H1 (cell line): ENCODE data around the gene TAF8. TPM values are rescaled to one million over a fixed set of nuclear protein-coding genes. Genes with fewer than 3 reads are reported as not detected.

Source experiments
- CTCF ChIA-PET: fragments of 300-600 bp; sonication (Branson Sonifier 250); formaldehyde crosslinking; loops from one replicate; lab custom pipeline; 2021; ENCODE audit not compliant: partially characterized antibody; lab: Charles Lee
- POLR2A ChIA-PET: fragments of 300-600 bp; sonication (Branson Sonifier 250); formaldehyde crosslinking; loops from one replicate; lab custom pipeline; 2021; ENCODE audit warnings: inconsistent platforms; ENCODE audit not compliant: partially characterized antibody; lab: Charles Lee
- DNase-seq, 2 experiments: peaks; one replicate each; pipeline versions ENCODE4 v3.0.0 to v3.0.0-alpha.2; 2010 to 2022; ENCODE audit warnings: low spot score in 2 of 2, low read depth in 1 of 2, mixed read lengths in 1 of 2
- FAIRE-seq: peaks from 2 replicates; lab custom pipeline; 2011; peaks lifted over from hg19 to GRCh38; lab: Jason Lieb, UNC
- H2AFZ ChIP-seq: 2 replicates; pipeline ENCODE4 v1.8.1; 2012; ENCODE audit warnings: low read length, inconsistent platforms
- H2AK5ac ChIP-seq: 2 replicates; pipeline ENCODE4 v1.6.1; 2013; ENCODE audit warnings: low read depth, low read length
- H2BK120ac ChIP-seq: replicated peaks from 2 replicates; pipeline ENCODE3; 2013; ENCODE audit warnings: low read depth, low read length, inconsistent platforms
- H2BK12ac ChIP-seq: 2 replicates; pipeline ENCODE4 v1.6.1; 2013; ENCODE audit warnings: low read depth, low read length
- H2BK15ac ChIP-seq: 2 replicates; pipeline ENCODE4 v1.6.1; 2013; ENCODE audit warnings: low read length
- H2BK20ac ChIP-seq: 2 replicates; pipeline ENCODE4 v1.6.1; 2013; ENCODE audit warnings: low read length
- H2BK5ac ChIP-seq: 2 replicates; pipeline ENCODE4 v1.6.1; 2013; ENCODE audit warnings: low read depth, low read length
- H3K14ac ChIP-seq: 2 replicates; pipeline ENCODE4 v1.6.1; 2013; ENCODE audit warnings: inconsistent platforms; ENCODE audit not compliant: insufficient read length
- H3K18ac ChIP-seq: 2 replicates; pipeline ENCODE4 v1.6.1; 2013; ENCODE audit warnings: low read length; ENCODE audit errors: extremely low read depth
- H3K23ac ChIP-seq: 2 replicates; pipeline ENCODE4 v1.6.1; 2013; ENCODE audit warnings: inconsistent platforms; ENCODE audit not compliant: insufficient read length
- H3K23me2 ChIP-seq: 2 replicates; pipeline ENCODE4 v1.6.1; 2013; ENCODE audit warnings: low read depth, low read length
- H3K27ac ChIP-seq: 2 replicates; pipeline ENCODE4 v1.6.1; 2011; ENCODE audit warnings: low read depth, low read length, inconsistent platforms
- H3K27me3 ChIP-seq, 4 experiments: replicated peaks in 1 of 4; 1 replicate in 1 of 4; 2 replicates in 3 of 4; pipeline versions ENCODE4 v1.6.1 to v1.8.1; 2011 to 2013; ENCODE audit warnings: low read length in 3 of 4, mild to moderate bottlenecking in 3 of 4, inconsistent platforms in 2 of 4, mixed read lengths in 2 of 4, moderate library complexity in 1 of 4; ENCODE audit not compliant: control insufficient read depth in 3 of 4, insufficient read depth in 3 of 4; ENCODE audit errors: extremely low read depth in 1 of 4
- H3K36me3 ChIP-seq, 4 experiments: 2 replicates each; pipeline versions ENCODE4 v1.6.1 to v1.8.1; 2011 to 2013; ENCODE audit warnings: mild to moderate bottlenecking in 4 of 4, low read length in 3 of 4, moderate library complexity in 2 of 4, control low read depth in 1 of 4, inconsistent platforms in 1 of 4; ENCODE audit not compliant: insufficient read depth in 4 of 4, control insufficient read depth in 2 of 4
- H3K4ac ChIP-seq: replicated peaks from 2 replicates; pipeline ENCODE3; 2013; ENCODE audit warnings: low read length, low read depth, mixed read lengths, inconsistent platforms; ENCODE audit not compliant: insufficient read length
- H3K4me1 ChIP-seq, 4 experiments: replicated peaks in 1 of 4; 1 replicate in 1 of 4; 2 replicates in 3 of 4; pipeline versions ENCODE4 v1.6.1 to v1.8.1; 2011 to 2013; ENCODE audit warnings: low read length in 3 of 4, inconsistent platforms in 2 of 4, mixed read lengths in 1 of 4; ENCODE audit not compliant: insufficient read depth in 4 of 4, control insufficient read depth in 3 of 4
- H3K4me2 ChIP-seq, 2 experiments: 2 replicates each; pipeline versions ENCODE4 v1.6.1 to v1.8.1; 2011 to 2013; ENCODE audit warnings: low read depth in 2 of 2, low read length in 2 of 2, control low read depth in 1 of 2, inconsistent platforms in 1 of 2, mild to moderate bottlenecking in 1 of 2; ENCODE audit not compliant: insufficient read depth in 1 of 2
- H3K4me3 ChIP-seq, 4 experiments: fragments of 200-600, 300-600 bp in 1 of 4; sonication (generic), shearing (Covaris generic), sonication (Bioruptor Twin) in 1 of 4; 2 replicates each; pipeline versions ENCODE4 v1.5.1 to v1.8.1; 2011 to 2016; ENCODE audit warnings: low read length in 4 of 4, low read depth in 3 of 4, control low read depth in 2 of 4, inconsistent platforms in 2 of 4, mild to moderate bottlenecking in 2 of 4, mixed read lengths in 1 of 4, moderate library complexity in 1 of 4; ENCODE audit not compliant: insufficient read depth in 2 of 4; ENCODE audit errors: extremely low read depth in 1 of 4
- H3K56ac ChIP-seq: replicated peaks from 2 replicates; pipeline ENCODE3; 2013; ENCODE audit warnings: low read depth, mild to moderate bottlenecking, mixed read lengths, low read length, inconsistent platforms; ENCODE audit not compliant: insufficient read length
- H3K79me1 ChIP-seq: 2 replicates; pipeline ENCODE4 v1.6.1; 2013; ENCODE audit warnings: low read depth, low read length, control low read depth
- H3K79me2 ChIP-seq, 2 experiments: 2 replicates each; pipeline versions ENCODE4 v1.6.1 to v1.8.1; 2012 to 2013; ENCODE audit warnings: low read length in 2 of 2, mild to moderate bottlenecking in 2 of 2, inconsistent platforms in 1 of 2; ENCODE audit not compliant: insufficient read depth in 2 of 2, control insufficient read depth in 1 of 2
- H3K9ac ChIP-seq, 4 experiments: replicated peaks in 1 of 4; 1 replicate in 1 of 4; 2 replicates in 3 of 4; pipeline versions ENCODE4 v1.6.1 to v1.8.1; 2011 to 2013; ENCODE audit warnings: low read depth in 3 of 4, low read length in 3 of 4, control low read depth in 2 of 4, mild to moderate bottlenecking in 2 of 4, moderate library complexity in 2 of 4, inconsistent platforms in 1 of 4; ENCODE audit errors: extremely low read depth in 1 of 4
- H3K9me3 ChIP-seq, 2 experiments: 2 replicates each; pipeline versions ENCODE4 v1.6.1 to v1.8.1; 2012 to 2013; ENCODE audit warnings: mild to moderate bottlenecking in 2 of 2, moderate library complexity in 2 of 2, control low read depth in 1 of 2, inconsistent platforms in 1 of 2, low read depth in 1 of 2, low read length in 1 of 2, mixed read lengths in 1 of 2; ENCODE audit not compliant: insufficient read depth in 2 of 2
- H4K20me1 ChIP-seq, 2 experiments: replicated peaks in 1 of 2; 2 replicates each; pipeline versions ENCODE3 to v1.8.1; 2011 to 2013; ENCODE audit warnings: inconsistent platforms in 2 of 2, low read length in 2 of 2, mild to moderate bottlenecking in 1 of 2; ENCODE audit not compliant: insufficient read depth in 2 of 2, control insufficient read depth in 1 of 2
- H4K5ac ChIP-seq: 2 replicates; pipeline ENCODE4 v1.6.1; 2013; ENCODE audit warnings: low read length, low read depth, mixed read lengths, inconsistent platforms; ENCODE audit not compliant: insufficient read length
- H4K8ac ChIP-seq: 2 replicates; pipeline ENCODE4 v1.8.0; 2013; ENCODE audit warnings: mild to moderate bottlenecking, moderate library complexity, low read length, inconsistent platforms; ENCODE audit not compliant: insufficient read depth; ENCODE audit errors: extremely low read depth
- H4K91ac ChIP-seq: replicated peaks from 2 replicates; pipeline ENCODE3; 2013; ENCODE audit warnings: low read length, mixed read lengths, inconsistent platforms; ENCODE audit not compliant: insufficient read length
- WGBS, 2 experiments: shearing (Covaris generic) in 1 of 2; methylation state at CpG; one replicate each; pipeline versions ENCODE4 v1.1.6 to v1.1.7; 2013 to 2015; ENCODE audit warnings: low lambda C conversion rate in 2 of 2, mixed read lengths in 2 of 2, inconsistent platforms in 1 of 2, low coverage in 1 of 2, missing lambda C conversion rate in 1 of 2; ENCODE audit not compliant: insufficient replicate concordance in 2 of 2, insufficient coverage in 1 of 2, insufficient read length in 1 of 2; ENCODE audit errors: extremely low coverage in 1 of 2, missing lambda C conversion rate in 1 of 2; 5-methylcytosine and 5-hydroxymethylcytosine counted together
- polyA plus RNA-seq, 7 experiments: library from polyadenylated mRNA; depleted of rRNA in 3 of 7; stranded (reverse) in 5 of 7; unstranded in 2 of 7; fragments of >200 nt in 5 of 7; fragments of 200-250 nt in 2 of 7; gene quantifications; 1 replicate in 5 of 7; 2 replicates in 1 of 7; 4 replicates in 1 of 7; pipeline versions ENCODE4 v1.2.1 to v1.2.3, GENCODE V29; 2011 to 2013; ENCODE audit warnings: missing spikeins in 2 of 7, mixed read lengths in 2 of 7
- total RNA-seq: library from RNA; stranded (reverse); fragmentation: NEBNext Ultra II Directional; extraction: Animal tissue kit (Norgen Biotek cat#: 25700); gene quantifications from 2 replicates; pipeline ENCODE4 v1.2.1, GENCODE V29; 2021

Gene TAF8
- total and polyA plus RNA-seq, 2 of the 8 experiments (the other 6 are each of a cell fraction or from before 2014, with no cell fraction given): 32.2 to 34.0 TPM

DNA sequence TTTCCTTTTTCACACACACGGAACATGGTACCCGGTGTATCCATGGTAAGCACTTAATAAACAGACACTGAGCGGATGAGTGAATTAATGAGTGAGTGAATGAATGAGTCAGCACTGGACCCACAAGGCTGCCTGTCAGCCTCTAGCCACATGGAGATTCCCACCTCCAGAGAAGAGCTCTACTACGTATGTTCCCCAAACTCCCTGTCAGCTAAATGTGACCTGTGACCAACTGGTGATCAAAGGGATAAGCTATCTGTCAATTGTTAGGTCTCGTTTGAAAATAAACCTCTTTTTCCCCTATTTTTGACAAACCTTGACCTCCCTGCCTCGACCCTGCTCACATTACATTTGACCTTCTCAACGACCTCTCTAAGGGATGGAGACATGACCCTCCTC is 24.5 kb upstream of the TAF8 start:
- no peak overlapping the region for H2AK5ac ChIP-seq
- ChIA-PET CTCF (interaction anchor here (0.7 to 2.5 kb wide), 7 partner anchors 9 to 240 kb away, joined by 3 to 8 read pairs (median 3); partner anchors contain the start of gene BYSL), POLR2A (interaction anchor here (0.7 to 1.6 kb wide), 4 partner anchors 24 to 131 kb away, joined by 3 to 5 read pairs (median 3); partner anchors contain the start of genes BYSL, MED20 and USP49)
- no peaks in the 10 kb centered on the region for H3K23me2 ChIP-seq
- no peak overlapping the region for H3K14ac ChIP-seq
- H3K4me2 ChIP-seq: no peak overlapping the region
- H3K4ac ChIP-seq: no peak overlapping the region
- no peak overlapping the region for H2BK20ac ChIP-seq
- H4K91ac ChIP-seq: no peak overlapping the region
- no peak overlapping the region for H3K56ac ChIP-seq
- no peak overlapping the region for H3K4me3 ChIP-seq
- H3K9ac ChIP-seq: no peak overlapping the region
- no peak overlapping the region for H2AFZ ChIP-seq
- peaks cover 0 to 2% (median 0%) of the 10 kb centered on the region in 4 experiments; a peak in 1 of 7 replicates for H3K27me3 ChIP-seq
- H2BK5ac ChIP-seq: no peak overlapping the region
- H3K36me3 ChIP-seq: no peaks in the 10 kb centered on the region
- no peaks in the 10 kb centered on the region for H3K79me2 ChIP-seq
- H3K27ac ChIP-seq: no peak overlapping the region
- H2BK120ac ChIP-seq: no peak overlapping the region
- H3K9me3 ChIP-seq: no peaks in the 10 kb centered on the region
- H2BK15ac ChIP-seq: no peak overlapping the region
- peaks cover 6 to 13% (median 10%) of the 10 kb centered on the region in 4 experiments for H3K4me1 ChIP-seq
- no peak overlapping the region for H2BK12ac ChIP-seq
- no peak overlapping the region for H3K23ac ChIP-seq
- H4K5ac ChIP-seq: no peak overlapping the region
- no peak for FAIRE-seq
- no peak overlapping the region for H3K18ac ChIP-seq
- no peak for DNase-seq
- no peaks in the 10 kb centered on the region for H3K79me1 ChIP-seq
- no peaks in the 10 kb centered on the region for H4K20me1 ChIP-seq
- 77% methylated on average over 7 of the region's 7 CpGs; no CpG with 5 or more reads in 1 of the 2 experiments for WGBS, 2 experiments
- H4K8ac ChIP-seq: no peak overlapping the region
